Limb (tissue), 2 donors: Measurements from ENCODE around the gene DCHS1.
A peak's percentile ranks its signal among the peaks of the same experiment; 100 is the strongest.
"Not testable (repeated sequence)": the region's sequence is repeated elsewhere in the genome, so short reads cannot be mapped to it uniquely, and the experiment has no call there.

Source experiments
- DNase-seq, 2 donors: peaks; one replicate each; pipeline ENCODE4 v3.0.0-alpha.2; 2016; ENCODE audit errors: extremely low spot score in 2 of 2

The DCHS1 gene

GRCh38 chr11:6655790-6656583 lies at the start of gene DCHS1:
Gene DCHS1, minus strand, starts transcription at chr11:6655809. Its CDS starts 14,196 bp downstream, at chr11:6641613.
- peak; percentile 48 to 87 for DNase-seq

DNA sequence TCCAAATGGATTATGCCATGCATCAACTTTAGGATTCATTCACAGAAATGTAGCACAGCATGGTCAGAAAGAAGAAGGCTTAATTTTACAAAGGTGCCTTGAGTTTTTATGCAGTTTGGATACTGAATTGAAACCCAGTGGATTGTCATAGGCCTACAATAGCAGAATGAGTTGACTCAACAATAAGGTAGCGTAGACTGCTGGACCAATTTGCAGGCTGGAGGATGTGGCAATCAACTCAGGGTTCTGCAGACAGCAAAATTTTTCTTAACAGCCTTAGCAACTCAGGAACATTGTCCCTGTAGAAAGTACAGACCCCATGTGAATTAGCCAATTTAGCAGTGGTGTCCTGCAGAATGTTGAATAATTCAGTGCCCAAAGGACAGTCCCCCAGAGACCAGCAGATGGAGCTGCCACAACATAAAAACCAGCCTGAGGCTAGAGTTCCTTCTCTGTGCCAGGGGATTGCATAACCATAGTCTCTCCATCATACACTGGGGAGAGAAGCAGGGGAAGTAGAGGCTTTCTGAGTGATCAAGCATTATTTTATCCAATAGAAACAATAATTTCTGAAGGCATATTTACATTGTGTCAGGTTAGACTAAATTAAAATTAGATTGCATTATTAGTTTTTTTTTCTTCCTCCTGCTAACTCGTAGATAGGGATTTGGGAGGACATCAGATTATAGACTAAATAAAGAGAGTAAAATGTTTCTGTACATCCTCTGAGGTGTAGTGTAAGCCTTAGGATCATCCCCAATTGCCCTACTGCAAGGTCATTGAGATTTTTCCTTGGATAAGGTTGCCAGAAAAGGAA lies 47.8 kb upstream of the DCHS1 start:
- peak in 1 of 2 donors; percentile 34 for DNase-seq

- not testable (repeated sequence) for DNase-seq
Measured at GRCh38 chr11:6701955-6702354, 46.3 kb upstream of the DCHS1 start.

GRCh38 chr11:6695377-6695776 lies 39.8 kb upstream of the DCHS1 start:
- DNase-seq = no peak

GRCh38 chr11:6694229-6694535 lies 38.6 kb upstream of the DCHS1 start:
- DNase-seq = no peak

GRCh38 chr11:6693342-6694228 lies 38.0 kb upstream of the DCHS1 start:
- DNase-seq = no peak

DNA sequence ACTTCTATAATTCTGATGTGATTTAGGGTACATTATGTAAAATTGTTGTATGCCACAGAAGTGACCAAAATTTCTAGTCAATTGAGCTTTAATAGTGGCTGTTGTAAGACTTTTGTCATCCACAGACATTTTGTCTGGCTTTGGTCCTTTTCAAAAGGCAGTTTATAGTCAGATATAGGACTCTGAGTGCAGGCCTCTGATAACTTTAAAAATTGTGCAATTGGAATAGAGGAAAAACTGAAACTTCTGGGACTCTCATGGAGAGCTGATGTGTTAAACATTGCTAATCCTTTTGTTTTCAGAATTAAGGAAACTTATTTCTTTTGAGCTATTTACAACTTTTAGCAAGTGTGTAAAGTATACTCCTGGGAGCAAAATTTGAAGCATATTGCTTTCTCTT lies 36.5 kb upstream of the DCHS1 start:
- DNase-seq = no peak

DNA sequence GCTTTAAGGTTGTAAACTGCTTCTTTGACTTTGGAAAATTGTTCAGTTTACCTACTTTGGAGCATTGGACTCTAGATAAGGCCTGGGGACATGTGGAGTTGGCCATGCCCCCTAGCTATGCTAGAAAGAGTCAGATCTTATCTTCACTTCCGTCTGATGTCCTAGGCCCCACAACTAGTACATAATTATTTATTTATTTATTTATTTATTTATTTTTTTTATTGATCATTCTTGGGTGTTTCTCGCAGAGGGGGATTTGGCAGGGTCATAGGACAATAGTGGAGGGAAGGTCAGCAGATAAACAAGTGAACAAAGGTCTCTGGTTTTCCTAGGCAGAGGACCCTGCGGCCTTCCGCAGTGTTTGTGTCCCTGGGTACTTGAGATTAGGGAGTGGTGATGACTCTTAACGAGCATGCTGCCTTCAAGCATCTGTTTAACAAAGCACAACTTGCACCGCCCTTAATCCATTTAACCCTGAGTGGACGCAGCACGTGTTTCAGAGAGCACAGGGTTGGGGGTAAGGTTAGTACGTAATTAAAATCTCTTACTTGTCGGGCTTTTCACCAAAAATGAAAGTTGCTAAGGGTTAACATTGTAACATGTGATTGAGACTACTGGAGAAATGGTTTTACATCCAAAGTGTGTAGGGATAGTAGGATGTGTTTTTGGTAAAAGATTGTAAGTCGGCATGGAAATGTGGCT lies 35.0 kb upstream of the DCHS1 start:
- DNase-seq = not testable (repeated sequence)

DNA sequence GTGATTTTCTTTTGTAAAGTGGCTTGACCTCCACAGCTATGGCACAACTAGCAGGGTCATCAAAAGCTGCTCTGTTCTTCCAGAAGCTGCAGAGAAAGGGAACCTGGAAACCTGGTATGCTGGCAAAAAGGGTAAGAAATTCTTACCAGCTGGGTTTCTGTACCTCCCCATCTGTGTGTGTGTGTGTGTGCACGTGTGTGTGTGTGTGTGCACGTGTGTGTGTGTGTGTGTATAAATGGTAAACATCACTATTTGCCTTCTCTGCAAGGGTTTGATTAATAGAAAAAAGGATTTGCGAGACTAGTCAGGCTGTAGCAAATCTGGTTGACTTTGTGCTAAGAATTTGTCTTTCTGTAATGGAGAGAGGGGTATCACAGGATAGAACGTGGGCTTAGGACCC lies 32.3 kb upstream of the DCHS1 start:
- no peak for DNase-seq

- no peak for DNase-seq
Measured at GRCh38 chr11:6686006-6686405, 30.4 kb upstream of the DCHS1 start.

DNA sequence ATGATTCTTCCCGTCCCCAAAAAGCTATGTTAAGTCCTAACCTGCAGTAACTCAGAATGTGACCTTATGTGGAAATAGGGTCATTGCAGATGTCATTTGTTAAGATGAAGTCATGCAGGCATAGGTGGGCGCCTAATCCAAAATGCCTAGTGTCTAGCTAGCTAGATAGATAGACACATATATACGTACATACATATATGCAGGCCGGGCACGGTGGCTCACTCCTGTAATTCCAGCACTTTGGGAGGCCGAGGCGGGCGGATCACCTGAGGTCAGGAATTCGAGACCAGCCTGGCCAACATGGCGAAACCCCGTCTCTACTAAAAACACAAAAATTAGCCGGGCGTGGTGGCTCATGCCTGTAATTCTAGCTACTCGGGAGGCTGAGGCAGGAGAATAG lies 28.5 kb upstream of the DCHS1 start:
- DNase-seq = not testable (repeated sequence)

DNA sequence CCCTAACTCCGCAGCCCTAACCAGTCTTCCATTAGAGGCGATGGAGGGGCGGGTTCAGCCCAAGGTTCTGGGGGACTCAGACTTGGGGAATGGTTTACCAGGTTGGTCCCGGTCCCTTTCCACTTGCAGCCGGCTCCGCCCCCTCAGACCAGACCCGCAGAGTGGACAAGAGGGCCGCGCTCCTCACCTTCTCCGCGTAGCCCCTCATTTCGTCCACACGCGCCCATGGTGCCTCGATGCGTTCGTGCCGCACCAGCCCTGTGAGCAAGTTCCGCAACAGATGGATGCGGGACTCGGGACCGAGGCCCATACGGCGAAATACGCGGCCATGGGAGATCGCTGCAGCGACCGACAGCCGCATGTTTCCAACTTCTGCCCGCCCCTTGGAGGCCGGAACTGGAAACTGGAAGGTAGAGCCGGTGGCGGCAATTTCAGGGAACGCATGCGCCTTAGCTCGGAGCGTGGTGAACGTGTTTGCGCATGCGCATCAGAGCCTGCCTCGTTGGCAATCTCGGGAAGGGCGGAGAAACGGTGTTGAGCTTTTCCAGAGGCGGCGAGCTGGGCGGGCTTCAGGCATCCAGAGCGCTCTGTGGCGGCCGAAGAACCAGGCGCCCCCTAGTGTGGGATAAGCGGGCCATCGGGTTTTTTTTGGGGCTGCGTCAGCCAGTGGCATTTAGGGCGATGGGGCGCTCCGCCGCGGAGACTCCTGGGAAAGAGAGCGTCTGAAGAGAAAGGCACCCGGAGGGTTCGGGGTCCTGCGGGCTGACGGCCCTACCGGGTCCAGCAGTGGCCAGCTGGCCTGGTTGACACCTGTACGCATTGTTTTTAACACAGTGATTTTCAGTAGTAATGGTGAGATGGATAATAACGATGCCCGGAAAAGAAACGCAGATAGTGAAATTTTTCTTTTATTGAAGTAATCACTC lies 27.6 kb upstream of the DCHS1 start, which contains the start of gene MRPL17:
Gene MRPL17, minus strand, starts transcription at position 405 of the 926 bp plus-strand sequence. Its CDS starts 44 bp downstream, at position 361.
- DNase-seq = peak; percentile 99

DNA sequence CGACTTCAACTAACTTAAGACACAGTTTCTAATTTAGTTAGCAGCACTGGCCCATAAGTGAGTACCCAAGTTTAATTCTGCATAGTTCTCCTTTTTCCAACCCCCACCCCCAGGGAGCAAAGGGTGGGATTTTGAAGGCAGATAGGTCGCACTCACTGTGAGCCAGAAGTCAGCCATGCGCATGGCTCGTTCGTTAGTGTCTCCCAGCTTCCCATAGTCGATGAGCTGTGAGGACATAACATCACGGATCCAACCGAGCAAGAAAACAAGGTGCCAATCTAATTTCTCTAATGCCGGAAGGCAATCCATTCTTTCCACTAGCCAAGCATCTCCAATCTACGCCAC lies 27.0 kb upstream of the DCHS1 start:
- DNase-seq = peak in 1 of 2 donors; percentile 29

- DNase-seq = peak in 1 of 2 donors; percentile 33
Measured at GRCh38 chr11:6681949-6682348, 26.3 kb upstream of the DCHS1 start.

- DNase-seq = no peak
Measured at GRCh38 chr11:6681505-6681904, 25.9 kb upstream of the DCHS1 start.

DNA sequence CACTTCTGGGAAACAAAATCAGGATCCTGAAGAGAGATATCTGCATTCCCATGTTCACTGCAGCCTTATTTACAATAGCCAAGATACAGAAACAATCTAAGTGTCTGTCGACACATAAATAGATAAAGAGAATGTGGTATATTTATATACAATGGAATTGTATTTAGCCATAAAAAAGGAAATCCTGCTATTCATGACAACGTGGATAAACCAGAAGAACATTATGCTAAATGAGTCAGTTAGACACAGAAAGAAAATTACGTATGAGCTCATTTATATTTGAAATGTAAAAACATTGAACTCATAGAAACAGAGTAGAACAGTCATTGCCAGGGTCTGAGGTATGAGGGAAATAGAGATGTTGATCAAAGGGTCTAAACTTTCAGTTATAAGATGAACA lies 21.4 kb upstream of the DCHS1 start:
- DNase-seq = no peak

DNA sequence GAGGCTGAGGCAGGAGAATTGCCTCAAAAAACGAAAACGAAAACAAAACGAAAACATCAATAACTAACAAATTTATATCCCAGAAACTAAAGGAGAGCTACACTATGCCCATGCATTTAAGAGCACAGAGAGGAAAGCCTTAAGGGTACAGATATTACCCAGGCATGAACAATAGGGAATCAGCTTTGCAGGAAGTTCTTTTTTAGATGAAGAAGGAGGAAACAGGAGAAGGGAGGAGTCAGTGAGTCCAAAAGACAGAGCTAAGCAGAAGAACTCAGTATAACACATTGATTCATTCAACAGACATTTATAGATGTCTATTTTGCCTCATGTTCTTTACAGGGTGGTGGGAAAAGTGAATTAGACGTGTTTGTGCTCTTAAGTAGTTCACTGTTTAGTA lies 19.3 kb upstream of the DCHS1 start:
- DNase-seq = no peak

DNA sequence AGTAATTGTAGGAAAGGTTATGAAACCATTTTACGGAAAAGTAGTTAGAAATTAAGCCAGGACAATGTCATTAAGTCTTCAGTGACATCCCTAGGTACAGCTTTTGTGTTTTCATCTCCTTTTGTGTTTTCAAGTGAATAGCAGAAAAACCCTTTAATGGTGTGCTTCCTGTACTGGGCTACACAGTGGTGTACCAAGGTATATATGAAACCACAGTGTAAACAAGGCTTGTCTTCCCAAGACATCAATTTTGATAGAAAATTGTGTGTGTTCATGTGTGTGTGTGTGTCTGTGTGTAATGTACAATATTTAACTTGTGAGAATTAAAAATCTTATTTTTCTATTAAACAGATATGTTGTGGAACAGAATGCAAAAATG lies 18.6 kb upstream of the DCHS1 start:
- no peak for DNase-seq

DNA sequence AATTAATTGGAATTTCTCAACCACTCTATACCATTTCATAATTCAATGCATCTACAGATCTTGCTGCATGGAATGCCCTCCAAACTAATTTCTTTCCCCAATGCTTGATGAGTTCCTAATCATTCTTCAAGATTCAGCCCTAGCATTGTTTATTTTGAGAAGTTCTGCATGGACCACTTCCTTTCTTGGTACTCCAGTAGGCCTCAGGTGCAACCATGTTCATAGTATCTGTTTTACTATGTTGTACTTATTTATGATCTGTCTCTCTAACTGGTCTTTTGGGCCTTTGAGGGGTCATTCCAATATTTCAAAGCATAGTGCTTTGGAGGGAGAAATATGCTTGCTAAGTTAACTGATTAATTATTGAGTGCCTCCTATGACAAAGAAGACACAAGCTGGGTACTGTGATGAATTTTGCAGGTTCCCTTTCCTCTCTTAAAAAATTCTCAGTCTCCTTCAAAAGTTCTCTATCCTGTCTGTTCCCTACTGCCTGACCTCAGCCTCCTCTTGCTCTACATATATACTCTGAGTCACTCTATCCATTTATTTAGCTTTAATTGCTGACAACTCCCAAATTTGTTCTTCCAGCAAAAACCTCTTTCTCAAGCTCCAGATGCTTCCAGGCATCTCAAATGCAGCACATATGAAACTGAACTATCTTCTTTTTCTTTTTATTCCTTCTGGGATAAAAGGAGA lies 18.1 kb upstream of the DCHS1 start:
- DNase-seq = no peak

GRCh38 chr11:6671991-6672390 lies 16.4 kb upstream of the DCHS1 start:
- no peak for DNase-seq
